Measurements from ENCODE around the gene EXTL2. TPM values are rescaled to one million over a fixed set of nuclear protein-coding genes. Genes with fewer than 3 reads are reported as not detected.
A peak's percentile ranks its signal among the peaks of the same experiment; 100 is the strongest.

Gene EXTL2
- total RNA-seq, 1 experiment from 2014 or later = 41.0 TPM

GRCh38 chr1:100894603-100895539 is at the start of gene EXTL2 (continued):
- TF ChIP-seq GABPB1 (CRISPR knock-in tag; IDR thresholded peaks at IDR 0.05) (0 out of 2 replicates have a peak, but pooled peaks have one; percentile 13), NR2C2 (CRISPR knock-in tag; IDR thresholded peaks at IDR 0.05) (peak; percentile 72; the same call in 1 of the 2 replicates), ZNF512 (CRISPR knock-in tag; IDR thresholded peaks at IDR 0.05; ENCODE audit: borderline replicate concordance) (no peak), ZNF317 (CRISPR knock-in tag; IDR thresholded peaks at IDR 0.05; ENCODE audit: borderline replicate concordance, low read depth) (no peak), NR3C1 (CRISPR knock-in tag; conservative IDR thresholded peaks at IDR 0.05; ENCODE audit: low read depth) (no peak), ZNF263 (CRISPR knock-in tag; IDR thresholded peaks at IDR 0.05; ENCODE audit: low read depth) (0 out of 2 replicates have a peak, but pooled peaks have one; percentile 41), SMAD4 (CRISPR knock-in tag; IDR thresholded peaks at IDR 0.05) (no peak), MLX (CRISPR knock-in tag; IDR thresholded peaks at IDR 0.05) (no peak), ATF6 (CRISPR knock-in tag; IDR thresholded peaks at IDR 0.05) (no peak), TEAD1 (CRISPR knock-in tag; IDR thresholded peaks at IDR 0.05) (0 out of 2 replicates have a peak, but pooled peaks have one; percentile 17), FOXK1 (CRISPR knock-in tag; IDR thresholded peaks at IDR 0.05) (0 out of 2 replicates have a peak, but pooled peaks have one; percentile 6)

- ChIA-PET POLR2A (no interaction called here), CTCF (no interaction called here)
- Mint-ChIP-seq H3K36me3 (peaks cover 60% of the 10 kb centered on the region), H3K27ac (no peak overlapping the region), H3K4me3 (no peak overlapping the region), H3K9me3 (peaks cover 26% of the 10 kb centered on the region), H3K27me3 (ENCODE audit: low read depth) (no peaks in the 10 kb centered on the region), H3K4me1 (peaks cover 7% of the 10 kb centered on the region)
- no peak for ATAC-seq
- DNase-seq (ENCODE audit: low spot score) = no peak
- TF ChIP-seq SOX15 (CRISPR knock-in tag; IDR thresholded peaks at IDR 0.05) (no peak), FOXP1 (CRISPR knock-in tag; IDR thresholded peaks at IDR 0.05; ENCODE audit: borderline replicate concordance) (no peak), ZBTB43 (CRISPR knock-in tag; IDR thresholded peaks at IDR 0.05) (no peak), E2F1 (CRISPR knock-in tag; IDR thresholded peaks at IDR 0.05) (no peak), ESRRA (CRISPR knock-in tag; IDR thresholded peaks at IDR 0.05; ENCODE audit: borderline replicate concordance) (no peak), E2F5 (CRISPR knock-in tag; IDR thresholded peaks at IDR 0.05) (no peak), ZNF671 (CRISPR knock-in tag; IDR thresholded peaks at IDR 0.05) (no peak), HMGXB4 (CRISPR knock-in tag; IDR thresholded peaks at IDR 0.05) (no peak), USF1 (CRISPR knock-in tag; IDR thresholded peaks at IDR 0.05) (no peak), MXD4 (CRISPR knock-in tag; IDR thresholded peaks at IDR 0.05; ENCODE audit: borderline replicate concordance) (no peak), KAT7 (CRISPR knock-in tag; IDR thresholded peaks at IDR 0.05; ENCODE audit: borderline replicate concordance) (no peak)
These were observed 48.9 kb upstream of the EXTL2 start for GRCh38 chr1:100943533-100943932.
